Measurements from ENCODE around the gene VIL1. TPM values are rescaled to one million over a fixed set of nuclear protein-coding genes. Genes with fewer than 3 reads are reported as not detected.

Gene VIL1
- total RNA-seq, 1 experiment from 2014 or later: 4.2 TPM

DNA sequence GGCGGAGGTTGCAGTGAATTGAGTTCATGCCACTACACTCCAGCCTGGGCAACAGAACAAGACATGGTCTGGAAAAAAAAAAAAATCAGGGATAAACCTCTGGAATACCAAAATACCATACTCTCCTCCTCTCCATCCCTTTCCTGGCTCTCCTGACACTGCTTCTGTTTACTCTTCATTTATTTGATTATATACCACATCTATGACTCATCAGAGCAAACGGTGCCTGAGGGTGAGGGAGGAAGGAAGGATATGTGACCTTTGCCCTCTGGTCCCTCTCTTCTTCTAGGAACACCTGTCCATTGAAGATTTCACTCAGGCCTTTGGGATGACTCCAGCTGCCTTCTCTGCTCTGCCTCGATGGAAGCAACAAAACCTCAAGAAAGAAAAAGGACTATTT lies 30.0 kb downstream of the VIL1 start:
- no peak overlapping the region for H3K4ac ChIP-seq (ENCODE audit: low read depth, low read length)
- no peak overlapping the region for H4K5ac ChIP-seq (ENCODE audit: insufficient read length, low read depth, low read length)
- no peak overlapping the region for H3K4me3 Mint-ChIP-seq
- H4K91ac ChIP-seq (ENCODE audit: insufficient read length, low read depth, low read length): no peak overlapping the region
- H3K27me3 Mint-ChIP-seq (ENCODE audit: low read depth): no peaks in the 10 kb centered on the region
- TF ChIP-seq, protein P1, sequence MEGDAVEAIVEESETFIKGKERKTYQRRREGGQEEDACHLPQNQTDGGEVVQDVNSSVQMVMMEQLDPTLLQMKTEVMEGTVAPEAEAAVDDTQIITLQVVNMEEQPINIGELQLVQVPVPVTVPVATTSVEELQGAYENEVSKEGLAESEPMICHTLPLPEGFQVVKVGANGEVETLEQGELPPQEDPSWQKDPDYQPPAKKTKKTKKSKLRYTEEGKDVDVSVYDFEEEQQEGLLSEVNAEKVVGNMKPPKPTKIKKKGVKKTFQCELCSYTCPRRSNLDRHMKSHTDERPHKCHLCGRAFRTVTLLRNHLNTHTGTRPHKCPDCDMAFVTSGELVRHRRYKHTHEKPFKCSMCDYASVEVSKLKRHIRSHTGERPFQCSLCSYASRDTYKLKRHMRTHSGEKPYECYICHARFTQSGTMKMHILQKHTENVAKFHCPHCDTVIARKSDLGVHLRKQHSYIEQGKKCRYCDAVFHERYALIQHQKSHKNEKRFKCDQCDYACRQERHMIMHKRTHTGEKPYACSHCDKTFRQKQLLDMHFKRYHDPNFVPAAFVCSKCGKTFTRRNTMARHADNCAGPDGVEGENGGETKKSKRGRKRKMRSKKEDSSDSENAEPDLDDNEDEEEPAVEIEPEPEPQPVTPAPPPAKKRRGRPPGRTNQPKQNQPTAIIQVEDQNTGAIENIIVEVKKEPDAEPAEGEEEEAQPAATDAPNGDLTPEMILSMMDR (conservative IDR thresholded peaks at IDR 0.05): no peak
- no peak overlapping the region for H3K23ac ChIP-seq (ENCODE audit: insufficient read length, low read depth, low read length)
- H2BK15ac ChIP-seq (ENCODE audit: low read depth, low read length): no peak overlapping the region
- no peak overlapping the region for H3K18ac ChIP-seq (ENCODE audit: insufficient read length, low read depth, low read length)
- H3K79me2 ChIP-seq (ENCODE audit: insufficient read depth, low read length): no peaks in the 10 kb centered on the region
- no peak overlapping the region for H2BK120ac ChIP-seq (ENCODE audit: low read depth, low read length, poor library complexity, severe bottlenecking)
- H3K23me2 ChIP-seq (ENCODE audit: insufficient read length, low read depth, low read length, poor library complexity, severe bottlenecking): no peaks in the 10 kb centered on the region
- peaks cover 6 to 51% (median 25%) of the 10 kb centered on the region in 3 experiments for H3K36me3 Mint-ChIP-seq (ENCODE audit: insufficient read depth in 1 of 3, low read depth in 3 of 3)
- no peak overlapping the region for H2AFZ ChIP-seq (ENCODE audit: low read length)
- H3K27ac Mint-ChIP-seq: no peak overlapping the region
- H3K9me3 Mint-ChIP-seq: no peaks in the 10 kb centered on the region
- H2BK20ac ChIP-seq (ENCODE audit: low read depth, low read length, poor library complexity, severe bottlenecking): no peak overlapping the region
- no peak overlapping the region for H3K27ac ChIP-seq (ENCODE audit: insufficient read length, low read depth, low read length)
- H3K14ac ChIP-seq (ENCODE audit: insufficient read depth, low read length): no peak overlapping the region
- H3K4me2 ChIP-seq (ENCODE audit: insufficient read depth, insufficient read length, low read length): no peak overlapping the region
- H3T11ph ChIP-seq (ENCODE audit: low read length): no peak overlapping the region
- no peaks in the 10 kb centered on the region for H3K27me3 ChIP-seq (ENCODE audit: insufficient read depth, low read length)
- no peak overlapping the region for H3K9ac ChIP-seq (ENCODE audit: extremely low read depth, insufficient read length, low read length)
- H2BK5ac ChIP-seq (ENCODE audit: insufficient read length, low read length): no peak overlapping the region
- H3K79me1 ChIP-seq (ENCODE audit: insufficient read depth, low read depth, low read length, poor library complexity, severe bottlenecking): no peaks in the 10 kb centered on the region
- H3K4me1 ChIP-seq (ENCODE audit: insufficient read depth, low read length): no peaks in the 10 kb centered on the region
- H2BK12ac ChIP-seq (ENCODE audit: insufficient read length, low read depth, low read length): no peak overlapping the region
- no peak for DNase-seq
- H3K4me1 Mint-ChIP-seq: peaks cover 9 to 14% of the 10 kb centered on the region in 2 experiments
- H4K8ac ChIP-seq (replicated peaks; ENCODE audit: insufficient read length, low read depth, low read length): no peak overlapping the region
- no peak overlapping the region for H2AK5ac ChIP-seq (ENCODE audit: insufficient read length, low read length)
- WGBS (ENCODE audit: extremely low coverage, insufficient read length, low lambda C conversion rate): no CpG with 5 or more reads among the region's 3 CpGs
- H3K9me3 ChIP-seq (ENCODE audit: control insufficient read depth, low read depth, low read length): no peaks in the 10 kb centered on the region
- H3K56ac ChIP-seq (ENCODE audit: insufficient read length, low read depth, low read length): no peak overlapping the region
- H4K20me1 ChIP-seq (ENCODE audit: control insufficient read depth, insufficient read depth, insufficient read length): no peaks in the 10 kb centered on the region

Measured in H9 (cell line).